OCI-LY1 (cell line): ENCODE data around the gene ZNF653.

Experiments used
- EZH2 ChIP-seq: fragments of 200-600 bp; sonication (generic), shearing (Covaris generic); IDR thresholded peaks from 2 replicates; pipeline ENCODE4 v1.8.0; 2017; ENCODE audit warnings: borderline replicate concordance, mixed run types, mild to moderate bottlenecking, antibody characterized with exemption, low read length, moderate library complexity, mixed read lengths
- TF ChIP-seq, protein P1 (sequence below): fragments of 200-600 bp; sonication (generic), shearing (Covaris generic); IDR thresholded peaks from 2 replicates; pipeline ENCODE4 v1.5.1; 2017; ENCODE audit warnings: mild to moderate bottlenecking, antibody characterized with exemption, low read length, moderate library complexity, mixed read lengths

DNA sequence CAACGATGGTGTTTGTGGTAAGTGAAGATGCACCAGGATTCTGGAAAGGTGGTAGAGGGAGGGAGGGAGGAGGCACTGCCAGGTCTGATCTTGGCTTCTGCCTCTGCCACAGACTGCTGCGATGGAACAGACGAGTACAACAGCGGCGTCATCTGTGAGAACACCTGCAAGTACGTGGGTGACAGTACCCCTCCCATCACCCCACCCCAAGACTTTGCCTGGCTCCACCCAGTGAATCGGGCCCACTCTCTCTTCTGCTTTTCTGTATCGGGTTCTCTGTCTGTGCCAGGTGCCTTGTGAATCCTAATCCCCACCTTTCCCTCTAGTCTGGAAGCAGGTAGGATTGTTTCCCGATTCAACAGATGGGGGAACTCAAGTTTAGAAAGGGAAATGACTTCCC, 67.7 kb downstream of the ZNF653 start:
- TF ChIP-seq, protein P1, sequence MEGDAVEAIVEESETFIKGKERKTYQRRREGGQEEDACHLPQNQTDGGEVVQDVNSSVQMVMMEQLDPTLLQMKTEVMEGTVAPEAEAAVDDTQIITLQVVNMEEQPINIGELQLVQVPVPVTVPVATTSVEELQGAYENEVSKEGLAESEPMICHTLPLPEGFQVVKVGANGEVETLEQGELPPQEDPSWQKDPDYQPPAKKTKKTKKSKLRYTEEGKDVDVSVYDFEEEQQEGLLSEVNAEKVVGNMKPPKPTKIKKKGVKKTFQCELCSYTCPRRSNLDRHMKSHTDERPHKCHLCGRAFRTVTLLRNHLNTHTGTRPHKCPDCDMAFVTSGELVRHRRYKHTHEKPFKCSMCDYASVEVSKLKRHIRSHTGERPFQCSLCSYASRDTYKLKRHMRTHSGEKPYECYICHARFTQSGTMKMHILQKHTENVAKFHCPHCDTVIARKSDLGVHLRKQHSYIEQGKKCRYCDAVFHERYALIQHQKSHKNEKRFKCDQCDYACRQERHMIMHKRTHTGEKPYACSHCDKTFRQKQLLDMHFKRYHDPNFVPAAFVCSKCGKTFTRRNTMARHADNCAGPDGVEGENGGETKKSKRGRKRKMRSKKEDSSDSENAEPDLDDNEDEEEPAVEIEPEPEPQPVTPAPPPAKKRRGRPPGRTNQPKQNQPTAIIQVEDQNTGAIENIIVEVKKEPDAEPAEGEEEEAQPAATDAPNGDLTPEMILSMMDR = no peak
- no peak for TF ChIP-seq EZH2
